ENCODE measurements around the gene CELF2.

DNA sequence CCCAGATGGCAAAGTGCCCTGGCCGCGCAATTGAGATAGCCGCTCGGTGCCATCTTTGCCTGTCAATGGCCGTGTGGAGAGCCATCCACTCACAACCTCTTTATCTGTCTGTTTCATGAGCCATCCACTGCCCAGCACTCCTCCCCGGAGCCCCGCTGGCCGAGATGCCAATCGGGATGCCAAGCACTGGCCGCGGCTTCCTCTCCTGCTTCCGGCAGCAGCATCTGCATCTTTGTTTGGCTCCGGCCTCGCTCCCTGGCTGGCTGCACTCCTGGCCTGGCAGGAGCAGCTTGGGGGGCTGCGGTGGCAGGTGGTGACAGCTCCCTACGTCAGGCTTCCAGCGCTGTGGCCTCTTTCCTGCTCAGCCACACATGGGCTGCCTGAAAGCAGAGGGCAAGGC lies 362.1 kb downstream of the CELF2 start:
- TF ChIP-seq, protein P1, sequence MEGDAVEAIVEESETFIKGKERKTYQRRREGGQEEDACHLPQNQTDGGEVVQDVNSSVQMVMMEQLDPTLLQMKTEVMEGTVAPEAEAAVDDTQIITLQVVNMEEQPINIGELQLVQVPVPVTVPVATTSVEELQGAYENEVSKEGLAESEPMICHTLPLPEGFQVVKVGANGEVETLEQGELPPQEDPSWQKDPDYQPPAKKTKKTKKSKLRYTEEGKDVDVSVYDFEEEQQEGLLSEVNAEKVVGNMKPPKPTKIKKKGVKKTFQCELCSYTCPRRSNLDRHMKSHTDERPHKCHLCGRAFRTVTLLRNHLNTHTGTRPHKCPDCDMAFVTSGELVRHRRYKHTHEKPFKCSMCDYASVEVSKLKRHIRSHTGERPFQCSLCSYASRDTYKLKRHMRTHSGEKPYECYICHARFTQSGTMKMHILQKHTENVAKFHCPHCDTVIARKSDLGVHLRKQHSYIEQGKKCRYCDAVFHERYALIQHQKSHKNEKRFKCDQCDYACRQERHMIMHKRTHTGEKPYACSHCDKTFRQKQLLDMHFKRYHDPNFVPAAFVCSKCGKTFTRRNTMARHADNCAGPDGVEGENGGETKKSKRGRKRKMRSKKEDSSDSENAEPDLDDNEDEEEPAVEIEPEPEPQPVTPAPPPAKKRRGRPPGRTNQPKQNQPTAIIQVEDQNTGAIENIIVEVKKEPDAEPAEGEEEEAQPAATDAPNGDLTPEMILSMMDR (conservative IDR thresholded peaks at IDR 0.05; ENCODE audit: low read depth, low read length): no peak
- no peak for TF ChIP-seq EZH2 (IDR thresholded peaks at IDR 0.05; ENCODE audit: borderline replicate concordance, low read depth, low read length, poor library complexity, severe bottlenecking)
